Activated naive CD4-positive, alpha-beta T cell treated with anti-CD3 and anti-CD28 coated beads, Interleukin-2, amount 10 ng/mL, durations not matched to agents 7 days and 5 days (primary cell): ENCODE measurements around the gene FAM78B.
A peak's percentile ranks its signal among the peaks of the same experiment; 100 is the strongest.

ENCODE experiments used
- CTCF ChIA-PET: fragments of 350-600 bp; sonication (Branson Sonifier 250); formaldehyde crosslinking; loops from one replicate; lab custom pipeline; 2021; ENCODE audit warnings: antibody characterized with exemption; lab: Charles Lee
- DNase-seq: peaks from one replicate; pipeline ENCODE4 v3.0.0-alpha.2; 2020
- H3K27ac Mint-ChIP-seq: one replicate; pipeline ENCODE4 v1.8.0; 2021; ENCODE audit warnings: mild to moderate bottlenecking, moderate library complexity, mixed read lengths
- H3K27me3 Mint-ChIP-seq: one replicate; pipeline ENCODE4 v1.8.0; 2021; ENCODE audit warnings: mild to moderate bottlenecking, mixed read lengths
- H3K36me3 Mint-ChIP-seq: one replicate; pipeline ENCODE4 v1.8.0; 2021; ENCODE audit warnings: mixed read lengths
- H3K4me1 Mint-ChIP-seq: one replicate; pipeline ENCODE4 v1.8.0; 2021; ENCODE audit warnings: mixed read lengths
- H3K4me3 Mint-ChIP-seq: one replicate; pipeline ENCODE4 v1.8.0; 2021; ENCODE audit warnings: mild to moderate bottlenecking, moderate library complexity, mixed read lengths
- H3K9me3 Mint-ChIP-seq: one replicate; pipeline ENCODE4 v1.8.0; 2021; ENCODE audit warnings: mixed read lengths

The FAM78B gene, protein sequence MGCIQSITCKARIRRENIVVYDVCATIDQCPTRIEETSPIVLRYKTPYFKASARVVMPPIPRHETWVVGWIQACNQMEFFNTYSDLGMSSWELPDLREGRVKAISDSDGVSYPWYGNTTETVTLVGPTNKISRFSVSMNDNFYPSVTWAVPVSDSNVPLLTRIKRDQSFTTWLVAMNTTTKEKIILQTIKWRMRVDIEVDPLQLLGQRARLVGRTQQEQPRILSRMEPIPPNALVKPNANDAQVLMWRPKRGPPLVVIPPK

DNA sequence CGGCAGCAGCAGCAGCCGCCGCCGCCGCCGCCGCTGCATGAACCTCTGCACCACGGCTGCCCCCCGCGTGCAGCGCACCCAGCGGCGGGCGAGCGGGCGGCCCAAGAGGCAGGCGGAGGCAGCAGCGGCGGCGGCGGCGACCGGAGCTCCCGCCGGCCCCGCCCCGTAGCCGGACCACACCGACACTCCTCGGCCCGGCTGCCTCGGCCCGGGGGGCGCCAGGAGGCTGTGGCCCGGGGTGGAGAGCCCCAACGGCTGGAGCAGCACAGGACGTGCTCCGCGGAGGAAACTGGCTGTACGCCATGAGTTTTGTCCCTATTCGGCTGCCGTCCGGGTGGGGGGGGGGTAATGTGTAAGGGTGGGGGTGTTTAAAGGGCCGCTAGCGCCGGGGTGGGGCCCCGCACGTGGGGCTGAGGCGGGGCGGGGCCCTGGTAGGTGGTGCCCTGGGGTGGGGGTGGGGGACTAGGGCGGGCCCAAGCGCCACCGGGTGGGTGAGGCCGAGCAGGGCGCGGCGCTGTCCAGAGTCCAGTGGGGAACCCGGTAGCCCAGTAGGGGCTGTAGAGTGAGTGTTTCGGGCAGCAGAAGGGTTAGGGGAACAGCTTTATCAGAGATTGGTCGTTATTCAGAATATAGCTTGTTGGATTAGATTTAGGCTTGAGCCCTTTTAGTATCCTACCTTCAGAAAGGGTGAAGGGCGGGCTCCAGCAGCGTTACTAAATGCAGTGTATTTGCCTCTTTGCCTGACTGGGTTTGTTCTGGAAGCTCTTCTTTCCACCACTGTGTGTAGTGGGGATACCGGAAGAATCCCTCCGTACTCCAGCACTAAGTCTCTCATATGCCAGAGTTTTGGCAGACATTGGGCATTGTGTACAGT, at the start of gene FAM78B:
FAM78B (minus strand) TSS at position 304 of the 874 bp plus-strand sequence. CDS start 753 bp downstream, outside the sequence.
- DNase-seq: peak; percentile 65
- Mint-ChIP-seq H3K4me1 (peaks cover 17% of the 10 kb centered on the region), H3K27me3 (peaks cover 61% of the 10 kb centered on the region), H3K9me3 (no peaks in the 10 kb centered on the region), H3K4me3 (peak within 1 kb of the TSS; percentile 70), H3K36me3 (peaks cover 2% of the 10 kb centered on the region), H3K27ac (no peak within 1 kb of the TSS)
- CTCF ChIA-PET: interaction anchor here (0.6 to 1.2 kb wide), 3 partner anchors 32 to 398 kb away, joined by 3 read pairs; partner anchors contain the start of gene TMCO1

DNA sequence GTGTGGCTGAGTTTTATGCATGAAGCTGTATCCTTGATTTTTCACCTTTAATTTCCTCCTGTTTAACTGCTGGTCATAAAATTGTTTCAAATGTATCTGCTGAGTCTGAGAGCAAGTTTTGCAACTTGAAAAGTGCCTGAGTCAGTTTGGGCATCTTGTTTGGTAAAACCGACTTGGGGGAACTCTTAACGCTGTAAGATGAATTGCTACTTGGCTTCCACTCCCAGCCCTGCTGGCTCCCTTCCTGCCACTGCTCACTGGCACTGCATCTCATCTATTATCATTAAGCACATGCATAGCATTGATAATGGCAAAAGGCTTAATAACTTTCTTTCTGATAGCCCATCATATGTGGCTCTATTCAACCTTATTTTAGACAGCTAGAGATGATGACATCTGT, 35.7 kb upstream of the FAM78B start:
- Mint-ChIP-seq H3K4me3 (no peak overlapping the region), H3K9me3 (no peaks in the 10 kb centered on the region), H3K27ac (no peak overlapping the region), H3K36me3 (no peaks in the 10 kb centered on the region), H3K27me3 (no peaks in the 10 kb centered on the region), H3K4me1 (no peaks in the 10 kb centered on the region)
- CTCF ChIA-PET: no interaction called here
- no peak for DNase-seq

DNA sequence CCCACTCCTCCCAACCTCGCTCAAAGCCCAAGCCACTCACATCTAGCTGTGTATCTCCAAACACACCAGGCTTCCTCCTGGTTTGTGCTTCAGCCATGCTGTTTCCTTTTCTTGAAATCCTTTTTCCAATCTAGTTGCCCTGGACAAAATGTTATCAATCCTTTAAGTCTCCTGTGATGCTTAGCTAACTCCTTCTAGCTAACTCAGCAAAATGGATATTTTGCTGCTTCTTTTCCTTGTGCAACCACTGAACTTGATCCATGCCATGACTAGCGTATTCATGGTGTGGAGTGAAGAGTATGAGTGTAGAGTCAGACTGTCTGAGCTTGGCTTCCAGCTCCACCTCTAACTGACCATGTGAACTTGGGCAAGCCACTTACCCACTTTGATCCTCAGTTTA, 33.9 kb upstream of the FAM78B start:
- no peak overlapping the region for H3K4me3 Mint-ChIP-seq
- no peak overlapping the region for H3K27ac Mint-ChIP-seq
- CTCF ChIA-PET: no interaction called here
- H3K4me1 Mint-ChIP-seq: no peaks in the 10 kb centered on the region
- no peaks in the 10 kb centered on the region for H3K36me3 Mint-ChIP-seq
- no peak for DNase-seq
- H3K27me3 Mint-ChIP-seq: no peaks in the 10 kb centered on the region
- H3K9me3 Mint-ChIP-seq: no peaks in the 10 kb centered on the region

DNA sequence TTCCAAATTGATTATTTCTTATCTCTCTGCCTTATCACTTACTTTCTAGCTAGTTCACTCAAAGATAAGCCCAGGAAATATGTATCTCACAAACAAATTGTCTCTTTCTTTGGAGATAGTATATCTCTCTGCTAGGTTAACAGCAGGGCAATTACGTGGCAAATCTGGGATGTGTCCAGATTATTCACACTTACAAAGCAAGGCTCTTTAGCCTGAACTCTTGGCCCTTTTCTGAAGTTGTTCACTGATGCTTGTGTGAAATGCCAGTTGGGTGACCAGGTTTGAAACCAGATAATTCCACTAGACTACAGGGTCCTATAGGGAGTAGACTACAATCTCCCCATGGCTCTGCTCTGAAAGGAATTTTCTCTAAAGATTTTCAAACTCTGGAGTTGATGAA, 30.8 kb upstream of the FAM78B start:
- no peaks in the 10 kb centered on the region for H3K27me3 Mint-ChIP-seq
- no peaks in the 10 kb centered on the region for H3K36me3 Mint-ChIP-seq
- no peaks in the 10 kb centered on the region for H3K9me3 Mint-ChIP-seq
- H3K27ac Mint-ChIP-seq: no peak overlapping the region
- CTCF ChIA-PET: no interaction called here
- no peak for DNase-seq
- no peaks in the 10 kb centered on the region for H3K4me1 Mint-ChIP-seq
- H3K4me3 Mint-ChIP-seq: no peak overlapping the region

DNA sequence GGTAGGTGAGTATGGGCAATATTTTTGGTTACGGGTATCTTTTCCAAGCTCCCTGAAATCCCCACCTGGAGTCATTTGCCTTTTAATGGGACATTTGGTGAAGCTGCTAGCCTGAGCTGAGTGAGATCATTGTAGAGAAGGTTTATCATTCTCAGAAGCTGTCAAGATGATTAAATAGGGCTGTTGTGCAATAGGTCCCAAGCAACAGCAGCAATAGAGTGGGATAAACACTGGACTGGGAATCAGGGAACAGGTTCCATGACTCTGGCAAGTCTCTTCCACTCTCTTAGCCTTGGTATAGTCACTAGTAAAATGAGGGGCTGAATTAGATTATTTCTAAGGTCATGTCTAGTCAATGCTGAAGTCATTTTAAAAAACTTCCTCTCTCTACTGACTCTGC, 30.3 kb upstream of the FAM78B start:
- Mint-ChIP-seq H3K4me1 (no peaks in the 10 kb centered on the region), H3K27ac (no peak overlapping the region), H3K4me3 (no peak overlapping the region), H3K36me3 (no peaks in the 10 kb centered on the region), H3K27me3 (no peaks in the 10 kb centered on the region), H3K9me3 (no peaks in the 10 kb centered on the region)
- CTCF ChIA-PET: no interaction called here
- DNase-seq: no peak

DNA sequence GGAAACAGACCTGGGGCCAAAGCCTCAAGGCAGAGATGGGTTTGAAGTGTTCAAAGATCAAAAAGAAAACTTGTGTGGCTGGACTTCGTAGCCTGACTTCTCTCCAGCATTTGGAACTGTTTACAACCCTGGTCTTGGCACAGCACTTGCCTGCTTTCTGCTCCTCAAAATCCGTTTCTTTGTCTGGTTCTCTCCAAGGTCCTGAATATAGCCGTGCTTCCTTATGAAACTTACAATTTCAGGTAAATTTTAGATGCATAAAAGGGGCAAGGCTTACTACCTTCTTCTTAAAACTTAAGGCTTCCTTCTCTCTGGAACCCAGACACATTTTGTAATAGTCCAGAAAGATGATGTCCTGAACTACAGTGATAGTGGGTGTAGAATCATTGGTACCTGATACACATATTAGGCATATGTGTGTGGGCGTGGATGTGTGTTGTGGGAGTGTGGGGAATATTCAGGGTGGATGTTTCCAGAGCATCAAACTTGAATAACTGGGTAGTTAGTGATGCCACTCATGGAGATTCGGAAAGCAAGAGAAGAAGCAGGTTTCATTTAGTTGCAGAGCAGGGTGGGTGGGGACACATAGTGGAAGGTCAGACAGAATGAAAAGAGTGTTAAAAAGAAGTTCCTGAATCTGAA, 26.4 kb upstream of the FAM78B start:
- DNase-seq: no peak
- Mint-ChIP-seq H3K36me3 (no peaks in the 10 kb centered on the region), H3K4me3 (no peak overlapping the region), H3K9me3 (no peaks in the 10 kb centered on the region), H3K27ac (no peak overlapping the region), H3K4me1 (no peaks in the 10 kb centered on the region), H3K27me3 (no peaks in the 10 kb centered on the region)
- CTCF ChIA-PET: no interaction called here

DNA sequence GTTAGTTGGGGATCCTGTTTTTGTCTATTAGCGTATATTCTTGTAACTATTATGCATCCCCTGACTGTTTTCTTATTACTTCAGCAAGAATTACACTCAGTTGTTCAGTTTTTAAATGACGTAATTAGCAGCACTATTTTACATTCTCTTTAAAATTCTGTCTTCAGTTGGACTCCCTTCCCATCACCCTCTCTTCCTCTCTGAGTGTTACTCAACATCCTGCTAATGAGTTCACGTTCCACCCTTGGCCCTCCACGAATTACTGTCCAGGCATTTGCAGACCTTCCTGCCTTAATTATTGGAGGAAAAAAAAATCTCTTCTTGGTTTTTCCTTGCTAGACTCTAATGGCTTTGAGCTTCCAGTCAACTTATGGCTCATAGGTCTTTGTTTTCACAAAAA, 23.6 kb upstream of the FAM78B start:
- CTCF ChIA-PET: no interaction called here
- no peaks in the 10 kb centered on the region for H3K4me1 Mint-ChIP-seq
- H3K9me3 Mint-ChIP-seq: no peaks in the 10 kb centered on the region

DNA sequence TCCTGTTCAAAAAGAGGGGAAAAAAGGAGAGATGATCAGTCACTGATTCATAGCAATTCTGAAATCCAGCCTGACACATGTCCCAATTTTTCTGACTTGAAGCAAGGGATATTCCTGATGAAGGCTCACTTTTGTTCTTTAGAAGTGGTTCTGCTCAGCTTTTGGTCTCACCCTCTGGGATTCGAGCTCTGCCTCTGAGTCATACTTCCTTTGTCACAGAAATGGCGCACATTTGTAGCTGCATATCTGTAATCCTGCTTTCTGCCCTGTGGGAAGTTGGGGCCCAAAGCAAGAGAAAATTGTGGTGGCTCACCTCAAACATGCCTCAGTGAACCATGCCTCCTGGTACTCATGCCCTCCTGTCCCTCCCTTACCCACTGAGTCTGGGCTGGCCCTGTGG, 22.3 kb upstream of the FAM78B start:
- Mint-ChIP-seq H3K4me1 (no peaks in the 10 kb centered on the region), H3K36me3 (no peaks in the 10 kb centered on the region), H3K4me3 (no peak overlapping the region), H3K9me3 (no peaks in the 10 kb centered on the region), H3K27me3 (no peaks in the 10 kb centered on the region), H3K27ac (no peak overlapping the region)
- CTCF ChIA-PET: no interaction called here
- no peak for DNase-seq

More for the DNA sequence above, 23.6 kb upstream of the FAM78B start:
- no peak for DNase-seq
- Mint-ChIP-seq H3K4me3 (no peak overlapping the region), H3K36me3 (no peaks in the 10 kb centered on the region), H3K27me3 (no peaks in the 10 kb centered on the region), H3K27ac (no peak overlapping the region)

DNA sequence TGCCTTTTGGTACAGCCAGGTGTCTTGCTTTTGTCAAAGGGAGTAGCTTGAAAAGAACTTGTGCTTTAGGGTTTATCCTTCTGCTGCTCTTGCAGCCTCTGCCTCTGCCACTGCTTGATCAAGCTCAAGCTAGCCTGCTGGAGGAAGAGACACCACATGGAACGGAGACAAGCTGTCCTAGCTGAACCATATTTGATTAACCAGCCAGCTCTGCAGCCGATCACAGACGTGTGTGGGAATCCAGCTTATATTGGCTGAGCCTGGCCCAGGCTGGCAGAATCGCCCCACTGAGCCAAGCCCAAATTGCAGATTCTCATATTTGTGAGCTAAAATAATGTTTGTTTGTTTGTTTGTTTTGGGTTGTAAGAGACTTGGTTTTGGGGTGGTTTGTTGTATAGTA, 18.7 kb upstream of the FAM78B start:
- no peaks in the 10 kb centered on the region for H3K36me3 Mint-ChIP-seq
- H3K9me3 Mint-ChIP-seq: no peaks in the 10 kb centered on the region
- H3K4me3 Mint-ChIP-seq: no peak overlapping the region
- no peak for DNase-seq
- CTCF ChIA-PET: no interaction called here
- H3K4me1 Mint-ChIP-seq: no peaks in the 10 kb centered on the region
- H3K27me3 Mint-ChIP-seq: no peaks in the 10 kb centered on the region
- H3K27ac Mint-ChIP-seq: no peak overlapping the region

DNA sequence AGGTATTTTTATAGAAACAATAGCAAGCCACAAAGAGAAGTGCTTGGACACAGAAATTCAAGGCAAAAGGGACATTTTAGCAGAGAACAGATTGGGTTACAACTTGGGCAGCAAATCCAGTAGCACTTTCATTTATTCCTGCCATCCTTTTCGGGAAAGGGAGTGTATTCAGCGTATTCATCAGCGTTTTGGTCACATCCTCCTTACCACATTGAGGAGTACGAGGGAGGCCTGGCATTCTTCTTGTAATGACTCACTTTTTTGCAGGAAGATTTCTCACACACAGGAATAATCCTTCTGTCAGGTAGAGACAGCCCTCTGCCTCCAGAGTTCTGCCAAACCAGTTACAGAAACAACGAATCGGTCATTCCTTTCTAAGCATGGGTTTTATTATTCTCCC, 18.1 kb upstream of the FAM78B start:
- CTCF ChIA-PET: no interaction called here
- no peaks in the 10 kb centered on the region for H3K9me3 Mint-ChIP-seq
- no peaks in the 10 kb centered on the region for H3K4me1 Mint-ChIP-seq
- no peak overlapping the region for H3K27ac Mint-ChIP-seq
- H3K4me3 Mint-ChIP-seq: no peak overlapping the region
- no peak for DNase-seq
- H3K27me3 Mint-ChIP-seq: no peaks in the 10 kb centered on the region
- H3K36me3 Mint-ChIP-seq: no peaks in the 10 kb centered on the region

DNA sequence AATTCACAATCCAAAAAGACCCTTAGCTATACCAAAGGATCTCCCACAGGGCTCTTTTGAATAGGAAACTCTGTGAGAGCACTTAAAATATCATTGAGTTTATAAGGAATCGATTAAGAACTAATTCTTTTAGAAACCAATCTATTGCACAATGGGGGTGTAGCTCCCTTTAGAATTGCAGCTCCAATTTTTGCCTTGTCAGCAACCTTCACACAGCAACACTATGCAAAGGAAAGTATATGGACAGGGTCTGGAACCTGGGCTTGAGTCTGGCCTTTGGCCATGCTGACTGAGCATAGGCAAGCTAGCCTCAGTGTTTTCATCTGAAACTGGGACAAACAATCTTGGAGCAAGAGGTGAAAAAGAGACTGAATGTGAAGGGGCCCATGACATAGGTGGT, 17.2 kb upstream of the FAM78B start:
- no peaks in the 10 kb centered on the region for H3K27me3 Mint-ChIP-seq
- no peaks in the 10 kb centered on the region for H3K4me1 Mint-ChIP-seq
- CTCF ChIA-PET: no interaction called here
- DNase-seq: no peak
- no peak overlapping the region for H3K4me3 Mint-ChIP-seq
- no peak overlapping the region for H3K27ac Mint-ChIP-seq
- no peaks in the 10 kb centered on the region for H3K9me3 Mint-ChIP-seq
- no peaks in the 10 kb centered on the region for H3K36me3 Mint-ChIP-seq

DNA sequence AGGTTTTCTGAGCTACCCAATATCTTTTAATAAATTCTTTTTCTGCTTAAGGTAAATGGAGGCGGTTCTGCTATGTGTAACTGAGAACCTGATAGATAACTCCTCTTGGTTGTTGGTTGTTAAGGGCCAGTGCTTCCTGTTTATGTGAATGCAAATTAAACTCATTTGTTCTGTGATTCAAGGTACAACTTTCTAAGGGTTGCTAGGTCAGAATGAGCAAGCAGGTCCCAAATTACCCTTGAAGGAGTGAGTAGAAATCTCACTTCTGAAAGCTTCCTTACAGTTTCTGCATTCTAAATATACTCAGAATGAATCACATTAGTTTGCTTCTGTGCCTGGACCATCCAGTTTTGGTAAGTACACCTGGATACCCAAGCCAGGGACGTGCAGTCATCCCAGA, 15.5 kb upstream of the FAM78B start:
- Mint-ChIP-seq H3K9me3 (no peaks in the 10 kb centered on the region), H3K27ac (no peak overlapping the region), H3K4me3 (no peak overlapping the region), H3K27me3 (no peaks in the 10 kb centered on the region), H3K4me1 (no peaks in the 10 kb centered on the region), H3K36me3 (no peaks in the 10 kb centered on the region)
- CTCF ChIA-PET: no interaction called here
- no peak for DNase-seq

DNA sequence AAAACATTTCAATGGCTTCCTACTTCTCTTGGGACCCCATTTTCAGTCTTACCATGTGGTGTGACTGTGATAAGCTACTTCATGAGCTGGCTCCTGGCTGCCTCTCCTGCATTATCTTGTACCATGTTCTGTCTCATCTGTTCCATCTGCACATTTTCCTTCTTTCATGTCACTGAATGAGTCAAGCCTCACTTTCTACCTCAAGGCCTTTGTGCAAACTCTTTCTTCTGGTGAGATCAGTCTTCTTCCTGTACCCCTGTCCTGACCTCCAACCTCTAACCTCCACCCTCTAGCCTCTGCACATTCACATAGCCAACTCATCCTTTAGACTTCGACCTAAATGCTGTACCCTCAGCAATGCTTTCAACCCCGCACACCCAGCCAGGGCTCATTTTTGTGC, 9.6 kb upstream of the FAM78B start:
- Mint-ChIP-seq H3K27ac (no peak overlapping the region), H3K36me3 (no peaks in the 10 kb centered on the region), H3K4me3 (no peak overlapping the region), H3K4me1 (no peaks in the 10 kb centered on the region), H3K9me3 (no peaks in the 10 kb centered on the region), H3K27me3 (no peaks in the 10 kb centered on the region)
- CTCF ChIA-PET: no interaction called here
- no peak for DNase-seq

DNA sequence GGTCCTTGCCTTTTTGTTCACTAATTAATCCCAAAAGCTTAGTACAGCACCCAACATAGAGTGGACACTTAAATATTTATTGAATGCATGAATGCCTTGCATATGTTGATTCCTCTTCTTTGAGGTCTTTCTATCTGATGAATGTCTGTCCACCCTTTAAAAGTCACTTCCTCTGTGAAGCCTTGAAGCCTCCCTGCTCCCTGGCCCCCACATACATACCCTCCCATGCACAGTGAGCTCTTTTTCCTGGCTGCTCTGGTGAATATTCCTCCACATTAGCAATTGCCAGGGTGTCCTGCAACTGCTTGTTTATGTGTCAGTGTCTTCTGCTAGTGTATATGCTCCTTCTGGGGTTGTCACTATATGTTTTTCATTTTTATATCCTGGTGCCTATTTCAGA, 8.2 kb upstream of the FAM78B start:
- H3K27ac Mint-ChIP-seq: no peak overlapping the region
- no peaks in the 10 kb centered on the region for H3K27me3 Mint-ChIP-seq
- H3K4me3 Mint-ChIP-seq: no peak overlapping the region
- DNase-seq: no peak
- no peaks in the 10 kb centered on the region for H3K36me3 Mint-ChIP-seq
- CTCF ChIA-PET: no interaction called here
- H3K9me3 Mint-ChIP-seq: no peaks in the 10 kb centered on the region
- H3K4me1 Mint-ChIP-seq: no peaks in the 10 kb centered on the region

DNA sequence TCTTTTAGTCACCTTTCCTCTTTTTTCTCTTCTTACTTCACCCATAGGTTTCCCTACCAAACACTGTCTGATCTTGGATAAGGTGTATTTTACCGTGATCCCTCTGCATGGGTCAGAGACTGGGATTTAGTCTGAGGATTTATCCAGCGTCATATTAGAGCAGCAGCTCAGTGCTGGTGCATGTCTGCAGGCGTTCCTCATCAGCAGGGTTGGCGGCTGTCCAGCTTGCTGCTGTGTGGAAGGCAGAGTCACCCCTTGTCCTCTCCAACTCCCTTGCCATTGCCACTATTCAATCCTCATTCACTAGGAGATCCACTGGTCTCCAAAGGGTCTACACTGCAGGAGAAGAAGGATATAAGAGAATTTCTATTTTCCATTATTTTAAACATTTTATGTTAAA, 7.3 kb upstream of the FAM78B start:
- H3K27ac Mint-ChIP-seq: no peak overlapping the region
- DNase-seq: no peak
- no peak overlapping the region for H3K4me3 Mint-ChIP-seq
- peaks cover 2% of the 10 kb centered on the region for H3K27me3 Mint-ChIP-seq
- H3K36me3 Mint-ChIP-seq: no peaks in the 10 kb centered on the region
- H3K4me1 Mint-ChIP-seq: no peaks in the 10 kb centered on the region
- H3K9me3 Mint-ChIP-seq: no peaks in the 10 kb centered on the region
- CTCF ChIA-PET: no interaction called here
